ENCODE measurements around the gene DOK5. TPM values are rescaled to one million over a fixed set of nuclear protein-coding genes. Genes with fewer than 3 reads are reported as not detected.

Gene DOK5
- total RNA-seq, 2 experiments from 2014 or later = 3.9 to 4.3 TPM

DNA sequence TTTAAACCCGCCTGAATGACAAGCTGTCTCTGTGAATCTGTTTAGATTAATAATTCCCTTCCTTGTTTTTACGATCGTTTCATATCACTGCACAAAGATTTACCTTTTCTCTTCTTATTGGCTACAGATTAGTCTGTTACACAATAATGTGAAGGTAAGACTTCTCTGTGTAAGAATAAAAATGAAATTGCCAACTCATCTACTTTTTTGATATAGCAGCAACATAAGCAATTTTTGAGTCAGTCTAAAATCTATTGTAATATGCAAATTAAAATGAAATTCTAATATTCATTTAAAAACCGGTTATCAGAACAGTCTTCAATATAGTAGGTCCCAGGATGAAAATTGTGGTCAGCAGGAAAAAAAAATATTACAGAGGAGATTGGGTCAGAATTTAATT is 155.2 kb downstream of the DOK5 start:
- peaks cover 25% of the 10 kb centered on the region for H3K27me3 Mint-ChIP-seq (ENCODE audit: low read depth)
- CTCF ChIA-PET = no interaction called here
- H3K9me3 Mint-ChIP-seq = no peaks in the 10 kb centered on the region
- intact Hi-C loops (cut with micrococcal nuclease) = no loop called here
- H3K27ac Mint-ChIP-seq = no peak overlapping the region
- DNase-seq = no peak
- H3K4me1 Mint-ChIP-seq (ENCODE audit: low read depth) = no peaks in the 10 kb centered on the region
- H3K4me3 Mint-ChIP-seq = no peak overlapping the region
- no peaks in the 10 kb centered on the region for H3K36me3 Mint-ChIP-seq (ENCODE audit: low read depth)

DNA sequence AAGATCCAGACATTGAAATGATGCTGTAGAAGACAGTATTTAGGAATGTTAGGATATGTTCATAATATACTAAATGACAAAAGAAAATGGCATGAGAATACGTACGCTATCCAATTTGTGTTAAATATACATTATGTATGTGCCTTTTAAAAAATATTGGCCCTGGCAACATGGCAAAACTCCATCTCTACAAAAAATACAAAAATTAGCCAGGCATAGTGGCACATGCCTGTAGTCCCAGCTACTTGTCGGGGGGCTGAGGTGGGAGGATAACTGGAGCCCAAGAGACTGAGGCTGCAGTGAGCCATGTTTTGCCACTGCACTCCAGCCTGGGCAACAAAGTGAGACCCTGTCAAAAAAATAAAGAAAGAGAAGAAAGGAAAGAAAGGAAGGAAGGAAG is 155.7 kb downstream of the DOK5 start:
- CTCF ChIA-PET = no interaction called here
- intact Hi-C loops (cut with micrococcal nuclease) = no loop called here
- Mint-ChIP-seq H3K27ac (no peak overlapping the region), H3K9me3 (no peaks in the 10 kb centered on the region), H3K4me3 (no peak overlapping the region), H3K4me1 (ENCODE audit: low read depth) (no peaks in the 10 kb centered on the region), H3K27me3 (ENCODE audit: low read depth) (peaks cover 25% of the 10 kb centered on the region), H3K36me3 (ENCODE audit: low read depth) (no peaks in the 10 kb centered on the region)
- DNase-seq = no peak

DNA sequence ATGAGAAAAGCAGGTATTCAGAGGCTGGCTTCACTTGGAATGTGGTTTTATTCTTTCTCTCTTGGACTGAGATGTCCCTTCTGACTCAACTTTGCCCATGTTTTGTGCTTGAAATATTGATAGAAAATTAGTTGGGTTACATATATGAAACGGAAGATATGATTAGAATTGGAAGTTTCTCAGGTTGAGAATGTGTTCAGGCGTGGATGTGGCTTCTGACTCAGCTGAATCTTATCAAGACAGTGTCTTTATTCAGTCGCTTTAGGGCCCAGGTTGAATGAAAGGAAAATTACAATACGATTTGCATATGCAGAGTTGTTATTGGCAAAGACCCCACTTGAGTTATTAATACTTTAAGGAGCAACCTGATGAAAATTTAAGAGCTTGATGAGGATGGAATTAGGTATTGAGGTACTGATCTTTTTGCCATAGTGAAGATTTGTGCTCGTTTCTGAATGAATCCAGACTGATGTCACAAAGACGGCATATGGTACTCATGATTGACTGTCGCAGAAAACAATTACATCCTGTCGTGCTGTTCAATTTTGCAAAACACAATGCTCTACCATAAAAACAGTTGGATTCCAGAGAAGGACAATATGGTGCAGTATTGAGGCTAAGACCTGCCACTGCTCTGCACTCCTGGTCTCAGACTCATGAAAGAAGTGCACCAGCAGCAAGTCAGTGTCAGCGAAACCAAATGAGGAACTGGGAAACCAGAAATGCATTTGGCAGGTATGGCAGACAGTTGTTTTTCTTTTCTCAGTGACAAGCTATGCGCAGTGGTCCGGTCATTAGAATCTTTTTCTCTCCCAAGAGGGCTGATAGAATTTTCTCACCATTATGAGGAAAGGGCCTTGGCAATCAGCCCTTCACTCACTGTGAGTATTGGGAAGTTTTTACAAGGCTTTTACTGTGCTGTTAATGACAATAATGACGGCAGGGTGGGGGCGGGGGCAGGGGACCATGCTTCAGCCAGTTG is 158.3 kb downstream of the DOK5 start:
- H3K4me3 Mint-ChIP-seq = no peak overlapping the region
- H3K4me1 Mint-ChIP-seq (ENCODE audit: low read depth) = no peaks in the 10 kb centered on the region
- CTCF ChIA-PET = no interaction called here
- no peaks in the 10 kb centered on the region for H3K36me3 Mint-ChIP-seq (ENCODE audit: low read depth)
- DNase-seq = no peak
- H3K27me3 Mint-ChIP-seq (ENCODE audit: low read depth) = peaks cover 25% of the 10 kb centered on the region
- H3K27ac Mint-ChIP-seq = no peak overlapping the region
- no peaks in the 10 kb centered on the region for H3K9me3 Mint-ChIP-seq
- intact Hi-C loops (cut with micrococcal nuclease) = no loop called here

DNA sequence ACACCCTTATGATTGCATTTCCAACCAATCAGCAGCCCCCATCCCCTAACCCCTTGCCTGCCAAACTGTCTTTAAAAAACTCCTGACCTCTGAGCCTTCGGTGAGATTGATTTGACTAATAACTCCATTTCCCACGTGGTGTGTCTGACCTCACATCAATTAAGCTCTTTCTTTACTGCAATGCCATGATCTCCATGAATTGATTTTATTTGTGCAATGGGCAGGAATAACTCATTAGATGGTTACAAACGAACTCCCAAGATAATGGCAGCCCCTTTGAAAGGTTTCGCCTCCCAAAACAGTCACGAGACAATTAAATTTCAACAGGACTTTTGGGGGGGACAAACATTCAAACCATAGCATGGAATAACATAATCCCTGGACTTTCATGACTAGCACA is 161.2 kb downstream of the DOK5 start:
- Mint-ChIP-seq H3K4me3 (no peak overlapping the region), H3K27me3 (ENCODE audit: low read depth) (peaks cover 24% of the 10 kb centered on the region), H3K4me1 (ENCODE audit: low read depth) (no peaks in the 10 kb centered on the region), H3K36me3 (ENCODE audit: low read depth) (no peaks in the 10 kb centered on the region), H3K27ac (no peak overlapping the region), H3K9me3 (no peaks in the 10 kb centered on the region)
- CTCF ChIA-PET = no interaction called here
- intact Hi-C loops (cut with micrococcal nuclease) = no loop called here
- no peak for DNase-seq

DNA sequence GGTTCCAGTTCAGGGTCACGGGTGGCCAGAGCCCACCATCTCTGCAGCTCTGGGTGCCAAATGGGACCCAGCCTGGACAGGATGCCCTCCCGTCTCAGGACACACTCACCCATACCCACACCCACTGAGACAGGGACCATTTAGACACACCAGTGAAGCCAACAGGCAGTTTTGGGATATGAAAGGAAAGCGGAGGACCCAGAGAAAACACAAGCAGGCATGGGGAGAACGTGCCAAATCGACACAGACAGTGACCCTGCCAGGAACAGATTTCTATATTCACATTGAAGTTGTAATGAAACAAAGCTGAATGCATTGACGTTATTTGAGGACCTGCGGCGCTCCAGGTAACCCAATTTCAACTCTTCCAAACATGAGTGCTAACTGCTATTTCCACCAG is 164.5 kb downstream of the DOK5 start:
- Mint-ChIP-seq H3K27me3 (ENCODE audit: low read depth) (peaks cover 11% of the 10 kb centered on the region), H3K36me3 (ENCODE audit: low read depth) (no peaks in the 10 kb centered on the region), H3K4me1 (ENCODE audit: low read depth) (no peaks in the 10 kb centered on the region), H3K27ac (no peak overlapping the region), H3K4me3 (no peak overlapping the region), H3K9me3 (no peaks in the 10 kb centered on the region)
- DNase-seq = no peak
- intact Hi-C loops (cut with micrococcal nuclease) = loop anchor here (10.0 kb wide), 1 partner anchor 685 kb away; no protein-coding TSS in a partner anchor
- CTCF ChIA-PET = no interaction called here

DNA sequence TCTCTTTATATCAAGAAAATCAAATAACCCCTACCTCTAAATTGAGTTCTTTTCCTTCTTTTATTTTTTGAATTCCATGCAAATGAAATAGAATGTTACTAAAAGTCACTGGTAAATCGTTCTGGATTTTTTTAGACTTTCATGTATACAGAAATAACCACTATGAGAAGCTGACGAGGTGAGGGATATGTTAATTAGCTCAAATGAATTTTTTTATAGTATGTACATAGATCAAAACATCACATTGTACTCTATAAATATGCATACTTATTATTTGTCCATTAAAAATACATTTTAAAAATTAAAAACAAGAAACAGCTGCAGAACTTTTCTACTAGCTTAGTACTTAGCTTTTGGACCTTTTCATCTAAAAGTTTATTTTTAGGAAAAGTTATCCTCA is 165.4 kb downstream of the DOK5 start:
- CTCF ChIA-PET = no interaction called here
- Mint-ChIP-seq H3K4me3 (no peak overlapping the region), H3K4me1 (ENCODE audit: low read depth) (no peaks in the 10 kb centered on the region), H3K27ac (no peak overlapping the region), H3K9me3 (no peaks in the 10 kb centered on the region), H3K36me3 (ENCODE audit: low read depth) (no peaks in the 10 kb centered on the region), H3K27me3 (ENCODE audit: low read depth) (peaks cover 11% of the 10 kb centered on the region)
- DNase-seq = no peak
- intact Hi-C loops (cut with micrococcal nuclease) = loop anchor here (10.0 kb wide), 1 partner anchor 686 kb away; no protein-coding TSS in a partner anchor

DNA sequence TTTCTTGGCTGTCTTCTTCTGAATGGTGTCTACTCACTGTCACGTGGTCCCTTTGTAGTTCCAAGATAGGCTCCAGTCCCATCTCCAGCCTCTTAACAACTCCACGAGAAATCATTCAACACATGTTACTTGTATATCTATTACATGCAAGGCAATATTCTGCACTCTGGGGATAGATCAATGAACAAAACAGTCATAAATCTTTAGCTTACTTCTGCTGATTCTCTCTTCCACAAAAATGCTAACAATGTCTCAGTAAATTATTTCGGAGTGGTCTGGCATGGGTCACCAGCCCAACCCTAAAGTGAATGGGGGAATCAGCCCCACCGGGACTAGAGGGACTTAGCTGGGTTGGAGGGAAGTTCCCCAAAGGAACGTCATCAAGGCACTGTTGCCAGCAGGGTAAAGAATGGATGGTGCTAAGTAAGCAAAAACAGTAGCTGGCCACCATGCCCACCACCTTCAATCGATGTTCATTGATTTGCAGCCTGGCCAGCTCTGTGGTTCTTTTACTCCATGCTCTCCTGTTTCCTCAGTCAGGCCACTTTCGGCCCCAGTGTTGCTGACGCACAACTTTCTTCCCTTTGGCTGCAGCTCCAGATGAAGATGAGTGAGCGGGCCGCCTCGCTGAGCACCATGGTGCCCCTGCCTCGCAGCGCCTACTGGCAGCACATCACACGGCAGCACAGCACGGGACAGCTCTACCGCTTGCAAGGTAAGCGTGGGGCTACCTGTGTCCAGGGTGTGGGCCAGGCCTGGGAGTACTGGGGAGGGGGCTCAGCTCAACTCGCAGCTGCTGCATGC is 167.7 kb downstream of the DOK5 start:
- H3K27ac Mint-ChIP-seq = no peak overlapping the region
- no peaks in the 10 kb centered on the region for H3K36me3 Mint-ChIP-seq (ENCODE audit: low read depth)
- no peaks in the 10 kb centered on the region for H3K9me3 Mint-ChIP-seq
- DNase-seq = no peak
- no peak overlapping the region for H3K4me3 Mint-ChIP-seq
- CTCF ChIA-PET = interaction anchor here (0.5 to 1.1 kb wide), 4 partner anchors 9 to 422 kb away, joined by 3 read pairs; no protein-coding TSS in a partner anchor
- no peaks in the 10 kb centered on the region for H3K4me1 Mint-ChIP-seq (ENCODE audit: low read depth)
- H3K27me3 Mint-ChIP-seq (ENCODE audit: low read depth) = peaks cover 11% of the 10 kb centered on the region
- intact Hi-C loops (cut with micrococcal nuclease) = loop anchor here (10.0 kb wide), 1 partner anchor 688 kb away; no protein-coding TSS in a partner anchor

DNA sequence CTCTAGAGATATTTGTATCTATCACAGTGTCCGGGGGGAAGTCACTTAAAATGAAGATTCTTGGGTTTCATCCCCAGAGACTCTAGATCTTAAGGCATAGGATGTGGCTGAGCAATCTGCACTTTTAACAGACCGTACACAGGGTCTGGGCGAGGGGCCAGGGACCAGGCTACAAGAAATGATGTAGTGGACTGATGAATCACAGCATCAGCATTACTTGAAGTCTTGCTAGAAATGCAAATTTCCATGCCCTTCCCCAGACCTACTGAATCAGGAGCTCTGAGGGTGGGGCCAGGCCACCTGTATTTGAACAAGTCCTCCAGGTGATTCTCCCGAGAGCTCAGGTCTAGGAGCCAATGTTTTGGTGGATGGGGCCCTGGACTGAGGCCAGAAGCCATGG is 168.4 kb downstream of the DOK5 start:
- DNase-seq = peak; percentile 6
- intact Hi-C loops (cut with micrococcal nuclease) = loop anchor here (10.0 kb wide), 1 partner anchor 689 kb away; no protein-coding TSS in a partner anchor
- H3K27ac Mint-ChIP-seq = no peak overlapping the region
- peaks cover 8% of the 10 kb centered on the region for H3K27me3 Mint-ChIP-seq (ENCODE audit: low read depth)
- H3K4me3 Mint-ChIP-seq = no peak overlapping the region
- H3K36me3 Mint-ChIP-seq (ENCODE audit: low read depth) = no peaks in the 10 kb centered on the region
- CTCF ChIA-PET = interaction anchor here (0.6 to 1.1 kb wide), 3 partner anchors 12 to 413 kb away, joined by 3 to 4 read pairs (median 3); no protein-coding TSS in a partner anchor
- H3K4me1 Mint-ChIP-seq (ENCODE audit: low read depth) = no peaks in the 10 kb centered on the region
- no peaks in the 10 kb centered on the region for H3K9me3 Mint-ChIP-seq

DNA sequence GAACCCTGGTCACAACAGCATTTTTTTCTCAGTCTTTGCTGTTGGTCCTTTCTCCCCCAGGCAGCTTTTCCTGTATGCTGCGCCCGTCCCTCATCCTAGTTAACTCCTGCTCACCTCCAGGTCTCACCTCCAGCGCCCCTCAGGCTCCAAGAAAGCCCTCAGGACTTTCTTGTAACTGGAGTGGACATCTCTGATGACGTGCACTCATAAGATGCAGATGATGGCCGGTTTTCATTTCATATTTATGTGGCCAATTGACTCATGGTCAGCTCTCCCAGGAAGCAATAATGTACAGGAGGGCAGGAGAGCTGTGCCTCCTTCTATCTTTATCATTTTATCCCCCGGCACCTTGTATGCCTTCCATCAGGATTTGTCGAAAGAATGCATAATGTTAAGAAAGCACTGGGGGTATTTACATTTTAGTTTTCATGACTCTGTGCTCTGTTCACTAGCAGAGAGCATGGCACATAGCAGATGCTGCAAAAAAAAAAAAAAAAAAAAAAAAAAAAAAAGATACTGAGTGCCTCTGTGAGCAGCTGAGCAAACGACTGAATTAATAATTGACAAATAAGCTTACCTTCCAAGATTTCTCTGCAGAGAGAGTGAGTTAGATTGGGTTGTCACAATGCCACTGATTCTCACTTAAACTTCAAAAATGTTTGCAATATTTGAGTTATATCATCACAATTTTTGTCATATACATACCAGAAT is 170.2 kb downstream of the DOK5 start:
- Mint-ChIP-seq H3K4me3 (no peak overlapping the region), H3K36me3 (ENCODE audit: low read depth) (no peaks in the 10 kb centered on the region), H3K27me3 (ENCODE audit: low read depth) (peaks cover 2% of the 10 kb centered on the region), H3K9me3 (no peaks in the 10 kb centered on the region), H3K4me1 (ENCODE audit: low read depth) (no peaks in the 10 kb centered on the region), H3K27ac (no peak overlapping the region)
- intact Hi-C loops (cut with micrococcal nuclease) = loop anchor here (1.0 to 10.0 kb wide), 3 partner anchors 323 to 691 kb away; no protein-coding TSS in a partner anchor
- CTCF ChIA-PET = interaction anchor here (0.5 to 2.3 kb wide), 17 partner anchors 17 to 1858 kb away, joined by 3 to 13 read pairs (median 3); partner anchors contain the start of gene PFDN4
- DNase-seq = no peak

DNA sequence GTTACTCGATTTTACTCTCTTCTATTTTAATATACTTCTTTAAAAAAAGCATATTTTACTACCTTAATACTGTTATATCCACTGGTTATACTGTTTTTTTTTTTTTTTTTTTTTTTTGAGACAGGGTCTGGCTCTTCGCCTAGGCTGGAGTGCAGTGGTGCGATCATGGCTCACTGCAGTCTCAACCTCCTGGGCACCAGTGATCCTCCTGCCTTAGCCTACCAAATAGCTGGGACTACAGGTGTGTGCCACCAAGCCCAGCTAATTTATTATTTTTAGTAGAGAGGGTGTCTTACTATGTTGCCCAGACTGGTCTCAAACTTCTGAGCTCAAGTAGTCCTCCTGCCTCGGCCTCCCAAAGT is 170.7 kb downstream of the DOK5 start:
- no peak for DNase-seq
- Mint-ChIP-seq H3K27ac (no peak overlapping the region), H3K4me1 (ENCODE audit: low read depth) (no peaks in the 10 kb centered on the region), H3K27me3 (ENCODE audit: low read depth) (peaks cover 5% of the 10 kb centered on the region), H3K4me3 (no peak overlapping the region), H3K9me3 (no peaks in the 10 kb centered on the region), H3K36me3 (ENCODE audit: low read depth) (no peaks in the 10 kb centered on the region)
- CTCF ChIA-PET = interaction anchor here (0.6 to 2.3 kb wide), 16 partner anchors 17 to 1857 kb away, joined by 3 to 13 read pairs (median 3); partner anchors contain the start of gene PFDN4
- intact Hi-C loops (cut with micrococcal nuclease) = loop anchor here (1.0 to 10.0 kb wide), 3 partner anchors 324 to 691 kb away; no protein-coding TSS in a partner anchor

DNA sequence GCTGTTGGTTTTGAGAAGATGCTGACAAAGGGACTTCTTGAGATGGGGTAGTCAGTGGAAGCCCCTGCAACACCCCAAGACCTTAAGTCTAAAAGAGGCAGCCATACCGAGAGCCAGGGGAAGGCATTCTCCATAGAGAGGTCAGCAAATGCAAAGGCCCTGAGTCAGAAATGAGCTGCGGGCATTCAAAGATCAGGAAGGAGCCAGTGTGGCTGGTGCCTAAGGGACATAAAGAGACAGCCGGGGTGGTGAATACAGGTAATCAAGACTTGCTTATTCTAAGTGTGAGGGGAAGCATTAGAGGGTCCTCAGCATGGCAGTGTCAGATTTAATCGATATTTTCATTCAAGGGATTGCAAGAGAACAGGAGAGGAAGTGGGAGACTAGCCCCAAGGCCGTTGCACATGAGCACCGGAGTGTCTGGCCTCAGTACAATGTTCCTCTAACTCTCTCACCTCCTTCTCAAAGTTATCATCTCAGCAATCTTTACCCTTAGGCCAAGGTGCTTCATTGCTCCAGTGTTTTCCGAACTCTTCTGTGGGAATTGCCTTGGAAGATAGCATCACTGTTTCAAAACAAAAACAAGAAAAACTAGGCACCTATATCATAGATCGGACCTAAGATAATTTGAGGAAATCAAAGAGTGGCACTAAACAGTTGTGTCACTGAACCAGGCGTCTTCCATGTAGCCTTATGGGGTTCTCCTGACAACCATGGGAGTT is 173.2 kb downstream of the DOK5 start:
- Mint-ChIP-seq H3K4me1 (ENCODE audit: low read depth) (no peaks in the 10 kb centered on the region), H3K4me3 (no peak overlapping the region), H3K9me3 (no peaks in the 10 kb centered on the region), H3K27me3 (ENCODE audit: low read depth) (peaks cover 10% of the 10 kb centered on the region), H3K27ac (no peak overlapping the region), H3K36me3 (ENCODE audit: low read depth) (no peaks in the 10 kb centered on the region)
- intact Hi-C loops (cut with micrococcal nuclease) = loop anchor here (5.0 to 10.0 kb wide), 2 partner anchors 326 to 694 kb away; no protein-coding TSS in a partner anchor
- DNase-seq = no peak
- CTCF ChIA-PET = interaction anchor here (0.8 to 2.6 kb wide), 11 partner anchors 10 to 554 kb away, joined by 3 to 14 read pairs (median 5); no protein-coding TSS in a partner anchor

All from activated naive CD4-positive, alpha-beta T cell treated with anti-CD3 and anti-CD28 coated beads for 36 hours (primary cell).